Body of pancreas (tissue), 4 donors: ENCODE measurements around the gene RAD51B. TPM values are rescaled to one million over a fixed set of nuclear protein-coding genes. Genes with fewer than 3 reads are reported as not detected.

ENCODE experiments used
- ATAC-seq: fragments of 150-250 bp; one replicate; pipeline ENCODE4 v1.9.1; 2016
- DNase-seq, 4 donors: peaks; one replicate each; pipeline ENCODE4 v3.0.0-alpha.2; 2019
- H3K27ac ChIP-seq, 4 donors: fragments of 200-600 bp; sonication (generic); 1 replicate in 3 of 4; 2 replicates in 1 of 4; pipeline versions ENCODE4 v1.5.1 to v1.6.1; 2016 to 2019; ENCODE audit warnings: mild to moderate bottlenecking in 1 of 4, mixed read lengths in 1 of 4, moderate library complexity in 1 of 4
- H3K27me3 ChIP-seq, 2 donors: fragments of 200-600 bp; sonication (generic); one replicate each; pipeline ENCODE4 v1.6.0; 2016; ENCODE audit warnings: mild to moderate bottlenecking in 1 of 2
- H3K36me3 ChIP-seq, 2 donors: fragments of 200-600 bp; sonication (generic); replicated peaks in 1 of 2; 2 replicates each; pipeline ENCODE4 v1.5.1; 2016; ENCODE audit warnings: low read depth in 2 of 2; ENCODE audit not compliant: insufficient read depth in 1 of 2
- H3K4me1 ChIP-seq: fragments of 200-600 bp; sonication (generic); one replicate; pipeline ENCODE4 v1.6.0; 2016
- H3K4me3 ChIP-seq, 2 donors: fragments of 200-600 bp; sonication (generic); 1 replicate in 1 of 2; 2 replicates in 1 of 2; pipeline ENCODE4 v1.5.1; 2016 to 2019
- H3K9me3 ChIP-seq, 3 donors: fragments of 200-600 bp; sonication (generic); 1 replicate in 2 of 3; 2 replicates in 1 of 3; pipeline ENCODE4 v1.5.1; 2016
- CTCF ChIP-seq, 7 experiments: fragments of 450-650 bp in 4 of 7; fragments of 200-600 bp in 3 of 7; sonication (generic) in 3 of 7; IDR thresholded peaks; one replicate each; pipeline ENCODE4 v1.5.1; 2016 to 2019; ENCODE audit warnings: antibody characterized with exemption in 7 of 7
- POLR2A ChIP-seq, 3 donors: fragments of 450-650 bp; IDR thresholded peaks; one replicate each; pipeline ENCODE4 v1.6.1; 2016; ENCODE audit warnings: antibody characterized with exemption in 3 of 3, mild to moderate bottlenecking in 2 of 3
- WGBS, 2 donors: methylation state at CpG; one replicate each; pipeline ENCODE4 v1.1.5; 2017; 5-methylcytosine and 5-hydroxymethylcytosine counted together
- intact Hi-C: fragments of 100-400 bp; cut with DNase I; formaldehyde crosslinking; loops from one replicate; pipeline ENCODE4 v1.15.1; 2023
- total RNA-seq, 2 donors: library from RNA; depleted of rRNA; stranded (reverse); fragments of >200 nt; gene quantifications; one replicate each; pipeline ENCODE4 v1.1.0, GENCODE V29; 2016

RAD51B gene
- total RNA-seq, 2 donors from 2014 or later, result 12.2 to 29.6 TPM

GRCh38 chr14:68458253-68458652 is 638.7 kb downstream of the RAD51B start:
- H3K27me3 ChIP-seq, result no peaks in the 10 kb centered on the region
- no peak for DNase-seq
- ATAC-seq, result no peak
- 0 to 90% methylated on average over 1 of the region's 1 CpG for WGBS, 2 donors
- H3K36me3 ChIP-seq, result no peaks in the 10 kb centered on the region
- intact Hi-C loops, result no loop called here
- TF ChIP-seq POLR2A (IDR thresholded peaks at IDR 0.05) (no peak), CTCF (IDR thresholded peaks at IDR 0.05) (no peak)
- peak overlapping the region in 1 of 4 donors; percentile 77 for H3K27ac ChIP-seq
- H3K4me1 ChIP-seq, result peaks cover 27% of the 10 kb centered on the region
- peaks cover 0 to 8% (median 0%) of the 10 kb centered on the region in 3 donors for H3K9me3 ChIP-seq
- no peak overlapping the region for H3K4me3 ChIP-seq

GRCh38 chr14:68458840-68459469 is 639.4 kb downstream of the RAD51B start:
- H3K27me3 ChIP-seq, result no peaks in the 10 kb centered on the region
- ATAC-seq, result peak; percentile 93

DNA sequence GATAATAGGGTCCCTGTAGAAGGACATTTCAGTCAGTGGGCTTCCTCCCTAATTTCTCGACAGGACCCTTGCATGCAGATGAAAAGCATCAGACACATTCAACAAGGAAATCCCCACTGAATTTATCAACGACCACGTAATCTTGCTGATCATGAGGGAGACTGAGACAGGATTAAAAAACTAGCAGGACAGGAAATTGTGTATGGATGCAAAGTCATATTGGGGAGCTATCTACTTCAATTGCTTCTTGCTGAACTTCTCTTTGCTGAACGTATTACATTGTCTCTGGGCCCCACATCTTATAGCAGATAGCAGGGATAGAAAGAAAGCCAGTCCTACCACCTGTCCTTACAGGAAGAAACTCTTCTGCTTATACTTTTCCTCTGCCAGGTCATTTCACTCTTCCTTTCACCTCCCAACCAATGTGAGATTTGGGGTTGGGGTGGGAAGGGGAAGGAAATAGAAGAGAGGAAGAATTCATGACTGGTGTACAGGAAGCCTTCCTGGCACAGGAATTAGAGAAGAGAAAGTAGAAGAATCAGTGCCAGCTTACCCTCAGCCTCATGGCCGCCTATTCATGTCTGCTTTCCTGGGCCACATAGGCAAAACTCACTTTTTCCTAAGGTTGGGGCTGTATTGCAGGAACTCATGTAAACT is 640.0 kb downstream of the RAD51B start:
- peak overlapping the region; percentile 68 to 81 (median 74) for H3K27ac ChIP-seq
- no peak for TF ChIP-seq CTCF (IDR thresholded peaks at IDR 0.05)
- TF ChIP-seq POLR2A (IDR thresholded peaks at IDR 0.05), result no peak
- WGBS, 2 donors, result 29 to 32% methylated on average over 5 of the region's 5 CpGs
- no peak overlapping the region for H3K4me3 ChIP-seq
- intact Hi-C loops, result no loop called here
- H3K27me3 ChIP-seq, result no peaks in the 10 kb centered on the region
- H3K4me1 ChIP-seq, result peaks cover 27% of the 10 kb centered on the region
- ATAC-seq, result peak; percentile 19
- DNase-seq, result no peak
- H3K36me3 ChIP-seq, result no peaks in the 10 kb centered on the region
- H3K9me3 ChIP-seq, result peaks cover 0 to 1% (median 0%) of the 10 kb centered on the region in 3 donors

More at GRCh38 chr14:68458840-68459469, 639.4 kb downstream of the RAD51B start:
- TF ChIP-seq POLR2A (IDR thresholded peaks at IDR 0.05) (no peak), CTCF (IDR thresholded peaks at IDR 0.05) (no peak)
- 23 to 29% methylated on average over 4 to 5 of the region's 5 CpGs for WGBS, 2 donors
- Histone ChIP-seq H3K4me3 (no peak overlapping the region), H3K36me3 (no peaks in the 10 kb centered on the region), H3K4me1 (peaks cover 27% of the 10 kb centered on the region), H3K9me3 (peaks cover 0 to 8% (median 0%) of the 10 kb centered on the region in 3 donors), H3K27ac (peak overlapping the region; percentile 68 to 81 (median 74))
- intact Hi-C loops, result no loop called here
- peak; percentile 68 to 88 (median 80) for DNase-seq

DNA sequence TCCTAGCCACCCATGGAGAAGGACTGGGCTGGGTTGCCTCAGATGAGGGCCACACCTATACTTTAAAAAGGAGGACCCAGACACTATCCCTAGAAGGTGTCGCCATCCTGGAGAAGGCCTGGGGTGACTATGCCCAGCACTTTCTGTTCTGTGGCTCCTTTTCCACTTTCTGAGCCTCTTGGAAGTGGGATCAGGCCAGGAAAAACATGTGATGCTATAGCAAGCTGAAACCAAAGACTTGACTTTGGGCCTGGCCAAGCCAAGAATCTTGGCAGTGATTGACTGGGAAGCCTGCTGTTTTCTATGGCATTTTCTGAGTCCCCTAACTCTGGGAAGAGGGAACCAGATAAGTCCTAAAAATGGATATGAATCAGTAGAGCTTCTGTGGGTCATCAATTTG is 641.0 kb downstream of the RAD51B start:
- H3K27me3 ChIP-seq, result no peaks in the 10 kb centered on the region
- WGBS, 2 donors, result 95% methylated on average over 1 of the region's 1 CpG; no CpG with 5 or more reads in 1 of the 2 donors
- DNase-seq (no peak), ATAC-seq (no peak)
- no peaks in the 10 kb centered on the region for H3K9me3 ChIP-seq
- intact Hi-C loops, result no loop called here
- no peak overlapping the region for H3K4me3 ChIP-seq
- H3K36me3 ChIP-seq, result no peaks in the 10 kb centered on the region
- TF ChIP-seq POLR2A (IDR thresholded peaks at IDR 0.05), result no peak
- H3K4me1 ChIP-seq, result peaks cover 36% of the 10 kb centered on the region
- H3K27ac ChIP-seq, result peak overlapping the region; percentile 68 to 81 (median 74)

GRCh38 chr14:68461086-68461485 is 641.5 kb downstream of the RAD51B start:
- no peaks in the 10 kb centered on the region for H3K27me3 ChIP-seq
- DNase-seq (no peak), ATAC-seq (no peak)
- peak overlapping the region in 2 of 4 donors; percentile 68 to 77 for H3K27ac ChIP-seq
- no peaks in the 10 kb centered on the region for H3K9me3 ChIP-seq
- intact Hi-C loops, result no loop called here
- peaks cover 38% of the 10 kb centered on the region for H3K4me1 ChIP-seq
- no peak overlapping the region for H3K4me3 ChIP-seq
- TF ChIP-seq CTCF (IDR thresholded peaks at IDR 0.05), result no peak
- TF ChIP-seq POLR2A (IDR thresholded peaks at IDR 0.05), result no peak
- H3K36me3 ChIP-seq, result no peaks in the 10 kb centered on the region
- whole genome bisulfite sequencing, 2 donors, result 72 to 97% methylated on average over 4 of the region's 4 CpGs
